Activated CD4-positive, alpha-beta T cell treated with anti-CD3 and anti-CD28 coated beads, Interleukin-2, amount 10 ng/mL, durations not matched to agents 7 days and 5 days (primary cell): Measurements from ENCODE around the gene FUCA1. TPM values are rescaled to one million over a fixed set of nuclear protein-coding genes. Genes with fewer than 3 reads are reported as not detected.
A peak's percentile ranks its signal among the peaks of the same experiment; 100 is the strongest.

ENCODE experiments used
- CTCF ChIA-PET: fragments of 350-600 bp; sonication (Branson Sonifier 250); formaldehyde crosslinking; loops from one replicate; lab custom pipeline; 2021; ENCODE audit warnings: antibody characterized with exemption; lab: Charles Lee
- POLR2A ChIA-PET: fragments of 350-600 bp; sonication (Branson Sonifier 250); formaldehyde crosslinking; loops from one replicate; lab custom pipeline; 2021; ENCODE audit warnings: antibody characterized with exemption; lab: Charles Lee
- DNase-seq: peaks from one replicate; pipeline ENCODE4 v3.0.0-alpha.2; 2020
- H3K27ac Mint-ChIP-seq: one replicate; pipeline ENCODE4 v1.8.0; 2021; ENCODE audit warnings: mild to moderate bottlenecking, moderate library complexity, mixed read lengths
- H3K27me3 Mint-ChIP-seq: one replicate; pipeline ENCODE4 v1.8.0; 2021; ENCODE audit warnings: mixed read lengths
- H3K36me3 Mint-ChIP-seq: one replicate; pipeline ENCODE4 v1.8.0; 2021; ENCODE audit warnings: low read depth, mixed read lengths
- H3K4me1 Mint-ChIP-seq: one replicate; pipeline ENCODE4 v1.8.0; 2021; ENCODE audit warnings: mixed read lengths
- H3K4me3 Mint-ChIP-seq: one replicate; pipeline ENCODE4 v1.8.0; 2021; ENCODE audit warnings: mild to moderate bottlenecking, moderate library complexity, mixed read lengths
- H3K9me3 Mint-ChIP-seq: one replicate; pipeline ENCODE4 v1.8.0; 2021; ENCODE audit warnings: mixed read lengths
- total RNA-seq, 2 experiments: library from RNA; stranded (reverse); gene quantifications; one replicate each; pipeline ENCODE4 v1.2.3, GENCODE V29; 2021

Gene FUCA1
- total RNA-seq, 2 experiments from 2014 or later: 5.8 to 6.1 TPM

DNA sequence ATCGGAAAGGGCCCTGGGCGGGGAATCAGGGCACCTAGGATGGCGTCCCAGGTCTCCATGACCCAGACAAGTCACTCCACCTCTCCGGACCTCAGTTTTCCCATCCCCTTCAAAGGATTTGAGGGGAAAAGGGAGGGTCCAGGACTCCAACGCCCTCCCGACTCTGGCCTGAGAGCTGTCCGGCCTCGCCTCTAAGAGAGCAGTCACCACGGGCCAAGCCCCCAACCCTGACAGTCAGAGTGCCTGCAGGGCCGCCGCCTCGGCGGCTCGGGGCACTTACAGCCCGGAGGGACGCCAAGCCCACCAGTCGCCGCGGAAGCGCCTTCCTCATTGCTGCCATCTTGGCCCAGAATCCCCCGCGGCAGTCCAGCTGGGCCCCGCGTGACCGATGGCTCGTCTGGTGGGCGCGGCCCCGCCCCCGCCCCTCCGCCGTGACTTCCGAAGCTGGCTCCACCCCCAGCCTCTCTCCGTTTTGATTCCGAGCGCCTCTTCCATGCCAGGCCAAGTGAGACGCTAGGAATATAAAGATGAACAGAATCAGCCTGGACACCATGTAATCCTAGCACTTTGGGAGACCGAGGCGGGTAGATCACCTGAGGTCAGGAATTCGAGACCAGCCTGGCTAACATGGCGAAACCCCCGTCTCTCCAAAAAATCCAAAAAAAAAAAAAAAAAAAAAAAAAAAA, 42.9 kb downstream of the FUCA1 start, which contains the start of gene HMGCL:
Gene HMGCL, minus strand, starts transcription at position 354 of the 686 bp plus-strand sequence. Its CDS starts 14 bp downstream, at position 340.
- Mint-ChIP-seq H3K27ac (peak within 1 kb of the TSS; percentile 94), H3K36me3 (peaks cover 2% of the 10 kb centered on the region), H3K4me1 (peaks cover 21% of the 10 kb centered on the region), H3K9me3 (no peaks in the 10 kb centered on the region), H3K27me3 (no peaks in the 10 kb centered on the region), H3K4me3 (peak within 1 kb of the TSS; percentile 83)
- peak; percentile 91 for DNase-seq
- POLR2A ChIA-PET: interaction anchor here (0.6 kb wide), 2 partner anchors 138 to 584 kb away, joined by 3 read pairs; no protein-coding TSS in a partner anchor
- CTCF ChIA-PET: interaction anchor here (0.7 to 2.0 kb wide), 3 partner anchors 15 to 129 kb away, joined by 3 to 16 read pairs (median 3); no protein-coding TSS in a partner anchor

DNA sequence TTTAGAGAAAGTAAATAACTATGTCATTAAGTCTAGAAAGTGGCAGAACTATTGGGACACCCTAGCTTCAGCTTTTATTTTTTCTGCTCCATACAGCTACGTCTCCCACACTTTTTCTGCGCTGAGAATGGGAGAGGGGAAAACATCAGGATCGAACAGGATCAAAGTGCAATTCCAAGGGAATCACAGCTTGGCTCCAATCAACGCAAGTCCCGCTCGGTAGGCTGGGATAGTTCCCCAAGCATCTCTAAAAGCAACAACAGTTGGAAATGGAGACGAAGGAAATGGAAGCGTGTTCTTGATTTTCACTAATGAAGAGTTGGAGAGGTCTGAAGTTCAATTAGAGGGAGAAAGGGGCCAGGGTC, 43.4 kb downstream of the FUCA1 start:
- Mint-ChIP-seq H3K27ac (peak overlapping the region; percentile 94), H3K4me1 (peaks cover 21% of the 10 kb centered on the region), H3K36me3 (peaks cover 2% of the 10 kb centered on the region), H3K9me3 (no peaks in the 10 kb centered on the region), H3K4me3 (peak overlapping the region; percentile 83), H3K27me3 (no peaks in the 10 kb centered on the region)
- DNase-seq: no peak
- POLR2A ChIA-PET: interaction anchor here (0.6 kb wide), 1 partner anchor 138 kb away, joined by 3 read pairs; no protein-coding TSS in a partner anchor
- CTCF ChIA-PET: interaction anchor here (0.7 to 2.0 kb wide), 4 partner anchors 14 to 130 kb away, joined by 3 to 16 read pairs (median 4); no protein-coding TSS in a partner anchor

GRCh38 chr1:23823767-23824166, 44.3 kb downstream of the FUCA1 start:
- no peak for DNase-seq
- Mint-ChIP-seq H3K27ac (no peak overlapping the region), H3K36me3 (peaks cover 2% of the 10 kb centered on the region), H3K4me3 (peak overlapping the region; percentile 17), H3K27me3 (no peaks in the 10 kb centered on the region), H3K9me3 (no peaks in the 10 kb centered on the region), H3K4me1 (peaks cover 21% of the 10 kb centered on the region)
- ChIA-PET POLR2A (no interaction called here), CTCF (interaction anchor here (0.8 to 2.0 kb wide), 2 partner anchors 13 to 29 kb away, joined by 4 to 16 read pairs; no protein-coding TSS in a partner anchor)

- H3K4me3 Mint-ChIP-seq: no peak overlapping the region
- DNase-seq: no peak
- peaks cover 13% of the 10 kb centered on the region for H3K36me3 Mint-ChIP-seq
- H3K4me1 Mint-ChIP-seq: no peaks in the 10 kb centered on the region
- no peaks in the 10 kb centered on the region for H3K27me3 Mint-ChIP-seq
- CTCF ChIA-PET: interaction anchor here (0.6 to 2.4 kb wide), 10 partner anchors 8 to 575 kb away, joined by 3 to 8 read pairs (median 4); no protein-coding TSS in a partner anchor
- H3K9me3 Mint-ChIP-seq: no peaks in the 10 kb centered on the region
- no peak overlapping the region for H3K27ac Mint-ChIP-seq
- POLR2A ChIA-PET: no interaction called here
These were observed 50.5 kb downstream of the FUCA1 start for GRCh38 chr1:23817633-23818032.

GRCh38 chr1:23816906-23817305, 51.2 kb downstream of the FUCA1 start:
- no peak for DNase-seq
- no peak overlapping the region for H3K4me3 Mint-ChIP-seq
- H3K36me3 Mint-ChIP-seq: peaks cover 14% of the 10 kb centered on the region
- H3K27me3 Mint-ChIP-seq: no peaks in the 10 kb centered on the region
- no peaks in the 10 kb centered on the region for H3K4me1 Mint-ChIP-seq
- H3K27ac Mint-ChIP-seq: no peak overlapping the region
- ChIA-PET CTCF (interaction anchor here (1.4 to 2.4 kb wide), 3 partner anchors 9 to 15 kb away, joined by 4 to 8 read pairs (median 5); no protein-coding TSS in a partner anchor), POLR2A (no interaction called here)
- H3K9me3 Mint-ChIP-seq: no peaks in the 10 kb centered on the region

DNA sequence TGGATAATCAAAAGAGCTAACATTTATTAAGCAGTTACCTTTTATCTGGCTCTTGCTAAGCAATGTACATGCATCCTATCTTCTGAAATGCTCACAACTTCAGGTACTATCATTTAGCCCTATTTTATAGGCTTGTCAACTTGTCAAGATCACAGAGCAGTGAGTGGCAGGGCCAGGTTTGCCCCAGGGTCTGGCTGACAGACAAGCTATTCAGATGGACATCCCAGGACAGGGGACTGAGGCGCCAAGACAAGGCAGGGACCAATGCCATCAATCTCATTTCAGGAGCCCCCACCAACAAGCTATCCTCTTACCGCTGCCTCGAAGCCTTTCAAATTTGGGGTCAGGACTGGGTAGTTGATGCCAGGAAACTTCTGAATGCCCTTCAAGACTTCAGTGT, 51.7 kb downstream of the FUCA1 start:
- Mint-ChIP-seq H3K4me3 (no peak overlapping the region), H3K27ac (peak overlapping the region; percentile 46), H3K27me3 (no peaks in the 10 kb centered on the region), H3K9me3 (no peaks in the 10 kb centered on the region), H3K4me1 (no peaks in the 10 kb centered on the region), H3K36me3 (peaks cover 16% of the 10 kb centered on the region)
- CTCF ChIA-PET: interaction anchor here (1.4 to 2.4 kb wide), 2 partner anchors 9 to 15 kb away, joined by 4 to 8 read pairs; no protein-coding TSS in a partner anchor
- no peak for DNase-seq
- POLR2A ChIA-PET: no interaction called here

- H3K4me3 Mint-ChIP-seq: no peak overlapping the region
- ChIA-PET CTCF (no interaction called here), POLR2A (no interaction called here)
- no peaks in the 10 kb centered on the region for H3K27me3 Mint-ChIP-seq
- DNase-seq: no peak
- peaks cover 20% of the 10 kb centered on the region for H3K36me3 Mint-ChIP-seq
- no peaks in the 10 kb centered on the region for H3K9me3 Mint-ChIP-seq
- H3K27ac Mint-ChIP-seq: no peak overlapping the region
- peaks cover 14% of the 10 kb centered on the region for H3K4me1 Mint-ChIP-seq
These were observed 54.1 kb downstream of the FUCA1 start for GRCh38 chr1:23814016-23814415.

GRCh38 chr1:23810818-23811540, 57.1 kb downstream of the FUCA1 start:
- peaks cover 16% of the 10 kb centered on the region for H3K36me3 Mint-ChIP-seq
- ChIA-PET CTCF (interaction anchor here (0.8 to 4.2 kb wide), 15 partner anchors 9 to 143 kb away, joined by 3 to 29 read pairs (median 7); partner anchors contain the start of genes GALE and HMGCL), POLR2A (no interaction called here)

GRCh38 chr1:23809751-23810171, 58.3 kb downstream of the FUCA1 start:
- Mint-ChIP-seq H3K36me3 (peaks cover 16% of the 10 kb centered on the region), H3K27me3 (no peaks in the 10 kb centered on the region), H3K9me3 (no peaks in the 10 kb centered on the region), H3K4me3 (no peak overlapping the region), H3K4me1 (peaks cover 20% of the 10 kb centered on the region), H3K27ac (no peak overlapping the region)
- peak; percentile 89 for DNase-seq
- ChIA-PET CTCF (interaction anchor here (0.6 to 4.2 kb wide), 16 partner anchors 8 to 323 kb away, joined by 3 to 29 read pairs (median 7); partner anchors contain the start of genes FUCA1, GALE, HMGCL and PITHD1), POLR2A (no interaction called here)

More at GRCh38 chr1:23810818-23811540, 57.1 kb downstream of the FUCA1 start:
- Mint-ChIP-seq H3K4me3 (no peak overlapping the region), H3K27me3 (no peaks in the 10 kb centered on the region), H3K4me1 (peaks cover 20% of the 10 kb centered on the region), H3K27ac (peak overlapping the region; percentile 20), H3K9me3 (no peaks in the 10 kb centered on the region)
- DNase-seq: peak; percentile 66

- ChIA-PET CTCF (interaction anchor here (0.9 to 4.2 kb wide), 6 partner anchors 9 to 109 kb away, joined by 3 to 27 read pairs (median 4); no protein-coding TSS in a partner anchor), POLR2A (interaction anchor here (0.9 kb wide), 1 partner anchor 9 kb away, joined by 3 read pairs; no protein-coding TSS in a partner anchor)
These were observed 60.6 kb downstream of the FUCA1 start for GRCh38 chr1:23807453-23807852.

GRCh38 chr1:23806280-23806679, 61.8 kb downstream of the FUCA1 start:
- H3K36me3 Mint-ChIP-seq: peaks cover 7% of the 10 kb centered on the region
- no peaks in the 10 kb centered on the region for H3K27me3 Mint-ChIP-seq
- ChIA-PET CTCF (interaction anchor here (0.8 to 1.6 kb wide), 4 partner anchors 12 to 115 kb away, joined by 3 to 5 read pairs (median 3); partner anchors contain the start of gene RPL11), POLR2A (no interaction called here)
- no peaks in the 10 kb centered on the region for H3K9me3 Mint-ChIP-seq
- DNase-seq: no peak
- peaks cover 24% of the 10 kb centered on the region for H3K4me1 Mint-ChIP-seq
- H3K4me3 Mint-ChIP-seq: no peak overlapping the region
- H3K27ac Mint-ChIP-seq: no peak overlapping the region

More at GRCh38 chr1:23807453-23807852, 60.6 kb downstream of the FUCA1 start:
- Mint-ChIP-seq H3K4me1 (peaks cover 21% of the 10 kb centered on the region), H3K9me3 (no peaks in the 10 kb centered on the region), H3K27ac (peak overlapping the region; percentile 82), H3K36me3 (peaks cover 10% of the 10 kb centered on the region), H3K4me3 (no peak overlapping the region), H3K27me3 (no peaks in the 10 kb centered on the region)
- DNase-seq: no peak

DNA sequence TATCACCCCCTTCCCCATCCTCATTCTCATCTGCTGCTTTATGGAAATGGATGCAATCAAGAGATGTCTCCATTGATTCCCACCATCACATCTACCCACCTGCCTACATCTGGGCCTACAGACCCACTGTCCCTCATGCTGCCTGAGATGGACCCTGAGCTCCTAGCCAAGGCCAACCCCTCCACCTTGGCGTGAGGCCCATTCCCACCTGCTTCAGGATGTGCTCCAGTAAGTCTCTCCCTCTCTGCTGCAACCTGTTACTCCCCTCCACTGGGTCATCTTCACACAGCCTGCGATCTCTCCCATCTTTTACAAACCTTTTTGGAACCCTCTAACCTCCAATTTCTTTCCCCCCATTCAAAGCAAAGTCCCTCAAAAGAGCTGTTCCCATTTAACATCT, 63.1 kb downstream of the FUCA1 start:
- Mint-ChIP-seq H3K27ac (no peak overlapping the region), H3K4me1 (peaks cover 19% of the 10 kb centered on the region), H3K36me3 (peaks cover 4% of the 10 kb centered on the region), H3K4me3 (no peak overlapping the region), H3K9me3 (no peaks in the 10 kb centered on the region), H3K27me3 (no peaks in the 10 kb centered on the region)
- no peak for DNase-seq
- ChIA-PET POLR2A (interaction anchor here (0.6 kb wide), 1 partner anchor 105 kb away, joined by 4 read pairs; no protein-coding TSS in a partner anchor), CTCF (interaction anchor here (0.7 to 1.6 kb wide), 2 partner anchors 13 to 20 kb away, joined by 3 to 5 read pairs; partner anchors contain the start of gene HMGCL)
